Measurements from ENCODE around the gene NTNG2. TPM values are rescaled to one million over a fixed set of nuclear protein-coding genes. Genes with fewer than 3 reads are reported as not detected.

The NTNG2 gene
- total RNA-seq, 1 donor = 1.3 TPM

- Histone ChIP-seq H3K4me1 (ENCODE audit: insufficient read depth, low read length) (peaks cover 79% of the 10 kb centered on the region), H3K27me3 (ENCODE audit: insufficient read depth, low read length) (no peaks in the 10 kb centered on the region), H3K9me3 (ENCODE audit: low read depth, low read length) (no peaks in the 10 kb centered on the region), H3K4me3 (ENCODE audit: low read length) (no peak overlapping the region)
Observed at GRCh38 chr9:132221941-132222340, 60.1 kb downstream of the NTNG2 start.

GRCh38 chr9:132224645-132225044 is 62.8 kb downstream of the NTNG2 start:
- Histone ChIP-seq H3K27me3 (ENCODE audit: insufficient read depth, low read length) (no peaks in the 10 kb centered on the region), H3K4me3 (ENCODE audit: low read length) (no peak overlapping the region), H3K4me1 (ENCODE audit: insufficient read depth, low read length) (peaks cover 52% of the 10 kb centered on the region), H3K9me3 (ENCODE audit: low read depth, low read length) (no peaks in the 10 kb centered on the region)

GRCh38 chr9:132226571-132227430 is 64.9 kb downstream of the NTNG2 start:
- peaks cover 32% of the 10 kb centered on the region for H3K4me1 ChIP-seq (ENCODE audit: insufficient read depth, low read length)
- no peak overlapping the region for H3K4me3 ChIP-seq (ENCODE audit: low read length)
- no peaks in the 10 kb centered on the region for H3K9me3 ChIP-seq (ENCODE audit: low read depth, low read length)
- H3K27me3 ChIP-seq (ENCODE audit: insufficient read depth, low read length) = no peaks in the 10 kb centered on the region

- Histone ChIP-seq H3K9me3 (ENCODE audit: low read depth, low read length) (no peaks in the 10 kb centered on the region), H3K4me3 (ENCODE audit: low read length) (no peak overlapping the region), H3K4me1 (ENCODE audit: insufficient read depth, low read length) (peaks cover 19% of the 10 kb centered on the region), H3K27me3 (ENCODE audit: insufficient read depth, low read length) (no peaks in the 10 kb centered on the region)
Observed at GRCh38 chr9:132228062-132228461, 66.2 kb downstream of the NTNG2 start.

GRCh38 chr9:132230605-132231004 is 68.7 kb downstream of the NTNG2 start:
- Histone ChIP-seq H3K27me3 (ENCODE audit: insufficient read depth, low read length) (no peaks in the 10 kb centered on the region), H3K9me3 (ENCODE audit: low read depth, low read length) (no peaks in the 10 kb centered on the region), H3K4me3 (ENCODE audit: low read length) (no peak overlapping the region), H3K4me1 (ENCODE audit: insufficient read depth, low read length) (no peaks in the 10 kb centered on the region)

GRCh38 chr9:132231019-132231701 is 69.3 kb downstream of the NTNG2 start:
- Histone ChIP-seq H3K4me3 (ENCODE audit: low read length) (no peak overlapping the region), H3K4me1 (ENCODE audit: insufficient read depth, low read length) (no peaks in the 10 kb centered on the region), H3K27me3 (ENCODE audit: insufficient read depth, low read length) (no peaks in the 10 kb centered on the region), H3K9me3 (ENCODE audit: low read depth, low read length) (no peaks in the 10 kb centered on the region)

- H3K27me3 ChIP-seq (ENCODE audit: insufficient read depth, low read length) = no peaks in the 10 kb centered on the region
- H3K9me3 ChIP-seq (ENCODE audit: low read depth, low read length) = no peaks in the 10 kb centered on the region
- no peak overlapping the region for H3K4me3 ChIP-seq (ENCODE audit: low read length)
- no peaks in the 10 kb centered on the region for H3K4me1 ChIP-seq (ENCODE audit: insufficient read depth, low read length)
Observed at GRCh38 chr9:132232522-132232921, 70.7 kb downstream of the NTNG2 start.

GRCh38 chr9:132233138-132233537 is 71.3 kb downstream of the NTNG2 start:
- H3K9me3 ChIP-seq (ENCODE audit: low read depth, low read length) = no peaks in the 10 kb centered on the region
- no peaks in the 10 kb centered on the region for H3K27me3 ChIP-seq (ENCODE audit: insufficient read depth, low read length)
- no peaks in the 10 kb centered on the region for H3K4me1 ChIP-seq (ENCODE audit: insufficient read depth, low read length)
- H3K4me3 ChIP-seq (ENCODE audit: low read length) = no peak overlapping the region

- Histone ChIP-seq H3K4me3 (ENCODE audit: low read length) (no peak overlapping the region), H3K4me1 (ENCODE audit: insufficient read depth, low read length) (peaks cover 12% of the 10 kb centered on the region), H3K27me3 (ENCODE audit: insufficient read depth, low read length) (no peaks in the 10 kb centered on the region)
Observed at GRCh38 chr9:132234535-132234934, 72.7 kb downstream of the NTNG2 start.

GRCh38 chr9:132235125-132235524 is 73.3 kb downstream of the NTNG2 start:
- Histone ChIP-seq H3K4me1 (ENCODE audit: insufficient read depth, low read length) (peaks cover 18% of the 10 kb centered on the region), H3K9me3 (ENCODE audit: low read depth, low read length) (no peaks in the 10 kb centered on the region), H3K4me3 (ENCODE audit: low read length) (no peak overlapping the region), H3K27me3 (ENCODE audit: insufficient read depth, low read length) (no peaks in the 10 kb centered on the region)

More at GRCh38 chr9:132234535-132234934, 72.7 kb downstream of the NTNG2 start:
- H3K9me3 ChIP-seq (ENCODE audit: low read depth, low read length) = no peaks in the 10 kb centered on the region

GRCh38 chr9:132235894-132236661 is 74.2 kb downstream of the NTNG2 start:
- H3K4me1 ChIP-seq (ENCODE audit: insufficient read depth, low read length) = peaks cover 24% of the 10 kb centered on the region
- H3K9me3 ChIP-seq (ENCODE audit: low read depth, low read length) = no peaks in the 10 kb centered on the region
- H3K4me3 ChIP-seq (ENCODE audit: low read length) = no peak overlapping the region
- no peaks in the 10 kb centered on the region for H3K27me3 ChIP-seq (ENCODE audit: insufficient read depth, low read length)

GRCh38 chr9:132236662-132237311 is 74.9 kb downstream of the NTNG2 start:
- H3K27me3 ChIP-seq (ENCODE audit: insufficient read depth, low read length) = no peaks in the 10 kb centered on the region
- H3K4me1 ChIP-seq (ENCODE audit: insufficient read depth, low read length) = peaks cover 24% of the 10 kb centered on the region
- no peaks in the 10 kb centered on the region for H3K9me3 ChIP-seq (ENCODE audit: low read depth, low read length)
- no peak overlapping the region for H3K4me3 ChIP-seq (ENCODE audit: low read length)

GRCh38 chr9:132237481-132237880 is 75.6 kb downstream of the NTNG2 start:
- H3K4me1 ChIP-seq (ENCODE audit: insufficient read depth, low read length) = peaks cover 28% of the 10 kb centered on the region
- H3K9me3 ChIP-seq (ENCODE audit: low read depth, low read length) = no peaks in the 10 kb centered on the region
- no peaks in the 10 kb centered on the region for H3K27me3 ChIP-seq (ENCODE audit: insufficient read depth, low read length)
- no peak overlapping the region for H3K4me3 ChIP-seq (ENCODE audit: low read length)

GRCh38 chr9:132238026-132238972 is 76.4 kb downstream of the NTNG2 start:
- peaks cover 35% of the 10 kb centered on the region for H3K4me1 ChIP-seq (ENCODE audit: insufficient read depth, low read length)
- no peak overlapping the region for H3K4me3 ChIP-seq (ENCODE audit: low read length)
- no peaks in the 10 kb centered on the region for H3K9me3 ChIP-seq (ENCODE audit: low read depth, low read length)
- no peaks in the 10 kb centered on the region for H3K27me3 ChIP-seq (ENCODE audit: insufficient read depth, low read length)
